Measurements from ENCODE around the gene NUP37. TPM values are rescaled to one million over a fixed set of nuclear protein-coding genes. Genes with fewer than 3 reads are reported as not detected.

NUP37 gene
- total and polyA plus RNA-seq, 2 of the 8 experiments (the other 6 are each of a cell fraction or from before 2014, with no cell fraction given) = 53.5 to 71.0 TPM

GRCh38 chr12:102061560-102062418 lies 58.1 kb downstream of the NUP37 start, which contains the start of gene WASHC3 (continued):
- TF ChIP-seq SIN3A (conservative IDR thresholded peaks at IDR 0.05 in 1 of 2, IDR thresholded peaks at IDR 0.05 in 1 of 2; ENCODE audit: low read depth in 1 of 2, low read length in 2 of 2) (0 out of 4 replicates have a peak, but pooled peaks of 1 of the 2 experiments have one; percentile 46), E2F6 (IDR thresholded peaks at IDR 0.05) (no peak), POLR2AphosphoS5 (IDR thresholded peaks at IDR 0.05; ENCODE audit: low read depth, low read length) (no peak), SAP30 (IDR thresholded peaks at IDR 0.05; ENCODE audit: insufficient read depth, insufficient replicate concordance, low read length) (peak; percentile 46), MAFK (IDR thresholded peaks at IDR 0.05; ENCODE audit: low read depth, low read length) (no peak), SRF (IDR thresholded peaks at IDR 0.05; ENCODE audit: low read depth, low read length) (no peak), MAX (IDR thresholded peaks at IDR 0.05) (no peak), FOSL1 (IDR thresholded peaks at IDR 0.05; ENCODE audit: insufficient read depth, low read depth, low read length) (no peak), TCF12 (IDR thresholded peaks at IDR 0.05; ENCODE audit: low read depth, low read length) (no peak), KDM1A (IDR thresholded peaks at IDR 0.05; ENCODE audit: borderline replicate concordance, low read length) (no peak), BCL11A (IDR thresholded peaks at IDR 0.05; ENCODE audit: low read depth in 2 of 2, low read length in 2 of 2) (no peak), RFX5 (IDR thresholded peaks at IDR 0.05; ENCODE audit: borderline replicate concordance, low read depth, low read length) (no peak), POU5F1 (IDR thresholded peaks at IDR 0.05; ENCODE audit: low read depth, low read length) (no peak), RAD21 (IDR thresholded peaks at IDR 0.05 in 1 of 2, conservative IDR thresholded peaks at IDR 0.05 in 1 of 2; ENCODE audit: low read depth in 2 of 2, low read length in 2 of 2) (no peak)
